Hepatocyte (in vitro differentiated cells): ENCODE measurements around the gene VILL. TPM values are rescaled to one million over a fixed set of nuclear protein-coding genes. Genes with fewer than 3 reads are reported as not detected.

Source experiments
- DNase-seq: peaks from one replicate; pipeline ENCODE4 v3.0.0-alpha.2; 2016; ENCODE audit warnings: low spot score
- H2AFZ ChIP-seq: fragments of 200-600 bp; sonication (generic); 2 replicates; pipeline ENCODE4 v1.6.0; 2016; ENCODE audit warnings: antibody characterized with exemption, mild to moderate bottlenecking
- H3K27ac ChIP-seq: fragments of 200-600 bp; sonication (generic); 2 replicates; pipeline ENCODE4 v1.5.1; 2016; ENCODE audit warnings: mild to moderate bottlenecking
- H3K27me3 ChIP-seq: fragments of 200-600 bp; sonication (generic); 2 replicates; pipeline ENCODE4 v1.6.1; 2016
- H3K36me3 ChIP-seq: fragments of 200-600 bp; sonication (generic); replicated peaks from 2 replicates; pipeline ENCODE4 v1.5.1; 2016; ENCODE audit warnings: low read depth; ENCODE audit not compliant: insufficient read depth
- H3K4me1 ChIP-seq: fragments of 200-600 bp; sonication (generic); 2 replicates; pipeline ENCODE4 v1.5.1; 2016; ENCODE audit warnings: mild to moderate bottlenecking, moderate library complexity; ENCODE audit not compliant: insufficient read depth
- H3K4me2 ChIP-seq: fragments of 200-600 bp; sonication (generic); 2 replicates; pipeline ENCODE4 v1.6.0; 2016
- H3K4me3 ChIP-seq: fragments of 200-600 bp; sonication (generic); 2 replicates; pipeline ENCODE4 v1.5.1; 2016; ENCODE audit warnings: mild to moderate bottlenecking
- H3K79me2 ChIP-seq: fragments of 200-600 bp; sonication (generic); 2 replicates; pipeline ENCODE4 v1.6.0; 2017; ENCODE audit warnings: mild to moderate bottlenecking
- H3K9me2 ChIP-seq: fragments of 200-600 bp; sonication (generic); replicated peaks from 2 replicates; pipeline ENCODE4 v1.6.0; 2017; ENCODE audit warnings: mild to moderate bottlenecking; ENCODE audit not compliant: insufficient read depth
- H3K9me3 ChIP-seq: fragments of 200-600 bp; sonication (generic); 2 replicates; pipeline ENCODE4 v1.5.1; 2016; ENCODE audit warnings: low read depth, mild to moderate bottlenecking
- H4K20me1 ChIP-seq: fragments of 200-600 bp; sonication (generic); 2 replicates; pipeline ENCODE4 v1.6.0; 2016; ENCODE audit warnings: mild to moderate bottlenecking; ENCODE audit not compliant: insufficient read depth, poor library complexity, severe bottlenecking
- EZH2 ChIP-seq: fragments of 200-600 bp; sonication (generic); IDR thresholded peaks from 2 replicates; pipeline ENCODE4 v1.6.1; 2016; ENCODE audit warnings: antibody characterized with exemption, mild to moderate bottlenecking, borderline replicate concordance
- EZH2phosphoT487 ChIP-seq: fragments of 200-600 bp; sonication (generic); IDR thresholded peaks from one replicate; pipeline ENCODE4 v1.6.1; 2018; ENCODE audit warnings: antibody characterized with exemption, mild to moderate bottlenecking, low read depth, moderate library complexity; ENCODE audit not compliant: unreplicated experiment, severe bottlenecking
- WGBS: methylation state at CpG from one replicate; pipeline ENCODE4 v1.1.6; 2016; ENCODE audit warnings: low lambda C conversion rate; ENCODE audit errors: missing lambda C conversion rate; 5-methylcytosine and 5-hydroxymethylcytosine counted together
- polyA plus RNA-seq: library from polyadenylated mRNA; unstranded; fragments of >200 nt; fragmentation: Nextera tagmentation; extraction: Ambion mirVana; gene quantifications from 2 replicates; pipeline ENCODE4 v1.2.1, GENCODE V29; 2016
- total RNA-seq: library from RNA; depleted of rRNA; stranded (reverse); fragments of >200 nt; gene quantifications from 2 replicates; pipeline ENCODE4 v1.2.3, GENCODE V29; 2014
- TF ChIP-seq, protein P1 (sequence below): fragments of 200-600 bp; sonication (generic); IDR thresholded peaks from 2 replicates; pipeline ENCODE4 v1.5.1; 2016; ENCODE audit warnings: antibody characterized with exemption, mild to moderate bottlenecking; ENCODE audit not compliant: poor library complexity

Gene VILL
- total and polyA plus RNA-seq, 2 experiments from 2014 or later = 39.3 to 47.4 TPM

DNA sequence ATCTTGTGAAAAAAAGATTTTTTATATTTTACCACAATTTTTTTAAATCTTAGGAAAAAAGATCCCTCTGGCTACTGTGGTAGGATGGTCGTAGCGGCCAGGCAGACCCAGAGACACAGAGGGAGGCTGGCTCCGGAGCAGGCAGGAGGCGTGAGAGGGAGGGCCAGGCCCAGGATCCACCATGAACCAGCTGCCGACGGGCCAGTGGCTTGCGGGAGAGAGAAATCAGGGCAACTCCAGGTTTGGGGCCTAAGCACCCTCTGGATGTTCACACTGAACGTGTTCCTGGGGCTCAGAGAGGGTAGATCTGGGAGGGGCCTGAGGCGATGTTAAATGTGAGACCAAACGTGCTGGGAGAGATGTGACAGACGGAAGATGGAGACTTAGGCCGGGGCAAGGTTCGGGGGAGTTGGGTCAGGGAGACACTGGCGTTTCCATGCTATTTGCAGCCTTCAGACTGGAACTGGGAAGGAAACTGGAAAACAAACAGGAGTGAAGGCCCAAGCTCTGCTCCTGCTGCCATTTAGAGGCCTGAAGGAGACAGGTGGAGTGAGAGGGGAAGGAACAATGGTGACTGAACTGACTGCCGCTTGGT is 1.6 kb upstream of the VILL start:
- TF ChIP-seq EZH2 = no peak
- Histone ChIP-seq H3K4me3 (no peak overlapping the region), H3K79me2 (peaks cover 7% of the 10 kb centered on the region), H3K4me1 (peaks cover 66% of the 10 kb centered on the region), H3K27ac (peak overlapping the region; percentile 99), H3K9me2 (no peaks in the 10 kb centered on the region), H3K9me3 (no peaks in the 10 kb centered on the region), H3K27me3 (no peaks in the 10 kb centered on the region), H3K4me2 (peak overlapping the region; percentile 67), H4K20me1 (no peaks in the 10 kb centered on the region), H3K36me3 (no peaks in the 10 kb centered on the region), H2AFZ (no peak overlapping the region)
- no peak for DNase-seq
- 90% methylated on average over 15 of the region's 15 CpGs for WGBS

DNA sequence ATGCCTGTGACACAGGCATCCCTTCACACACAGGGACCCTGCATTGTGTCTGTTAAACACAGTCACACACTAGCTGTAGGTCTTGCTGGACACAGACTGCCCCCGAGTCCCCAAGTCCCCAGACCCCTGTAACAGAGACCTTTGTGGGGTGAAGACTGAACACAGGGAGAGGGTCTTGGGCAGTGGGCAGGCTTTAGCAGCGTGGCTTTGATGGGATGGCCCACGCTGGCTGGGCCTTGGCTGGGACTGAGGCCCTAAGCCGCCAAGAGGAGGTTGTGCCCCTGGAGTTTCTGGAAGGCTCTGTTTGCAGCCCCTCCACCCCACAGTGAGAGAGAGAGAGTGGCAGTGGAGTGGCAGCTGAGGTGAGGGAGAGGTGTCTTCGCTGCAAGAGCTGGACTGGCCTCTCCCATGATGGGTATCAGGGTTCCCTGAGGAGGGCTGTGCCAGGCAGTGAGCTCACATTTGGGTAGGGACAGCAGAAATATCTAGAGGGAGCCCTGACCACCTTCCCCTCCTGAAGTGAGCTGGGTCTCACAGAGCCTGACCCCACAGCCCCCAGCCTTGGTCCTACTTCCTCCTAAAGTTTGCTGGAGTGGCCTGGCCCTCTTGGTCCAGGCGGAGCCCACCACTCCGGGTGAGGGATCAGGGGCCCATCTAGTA is 635 bp upstream of the VILL start:
- Histone ChIP-seq H3K27ac (peak overlapping the region; percentile 99), H3K4me1 (peaks cover 69% of the 10 kb centered on the region), H3K4me3 (no peak overlapping the region), H3K9me2 (no peaks in the 10 kb centered on the region), H3K4me2 (peak overlapping the region; percentile 67), H3K27me3 (no peaks in the 10 kb centered on the region), H4K20me1 (no peaks in the 10 kb centered on the region), H2AFZ (no peak overlapping the region), H3K9me3 (no peaks in the 10 kb centered on the region), H3K79me2 (peaks cover 9% of the 10 kb centered on the region), H3K36me3 (no peaks in the 10 kb centered on the region)
- TF ChIP-seq EZH2phosphoT487 = no peak
- TF ChIP-seq, protein P1, sequence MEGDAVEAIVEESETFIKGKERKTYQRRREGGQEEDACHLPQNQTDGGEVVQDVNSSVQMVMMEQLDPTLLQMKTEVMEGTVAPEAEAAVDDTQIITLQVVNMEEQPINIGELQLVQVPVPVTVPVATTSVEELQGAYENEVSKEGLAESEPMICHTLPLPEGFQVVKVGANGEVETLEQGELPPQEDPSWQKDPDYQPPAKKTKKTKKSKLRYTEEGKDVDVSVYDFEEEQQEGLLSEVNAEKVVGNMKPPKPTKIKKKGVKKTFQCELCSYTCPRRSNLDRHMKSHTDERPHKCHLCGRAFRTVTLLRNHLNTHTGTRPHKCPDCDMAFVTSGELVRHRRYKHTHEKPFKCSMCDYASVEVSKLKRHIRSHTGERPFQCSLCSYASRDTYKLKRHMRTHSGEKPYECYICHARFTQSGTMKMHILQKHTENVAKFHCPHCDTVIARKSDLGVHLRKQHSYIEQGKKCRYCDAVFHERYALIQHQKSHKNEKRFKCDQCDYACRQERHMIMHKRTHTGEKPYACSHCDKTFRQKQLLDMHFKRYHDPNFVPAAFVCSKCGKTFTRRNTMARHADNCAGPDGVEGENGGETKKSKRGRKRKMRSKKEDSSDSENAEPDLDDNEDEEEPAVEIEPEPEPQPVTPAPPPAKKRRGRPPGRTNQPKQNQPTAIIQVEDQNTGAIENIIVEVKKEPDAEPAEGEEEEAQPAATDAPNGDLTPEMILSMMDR = no peak
- WGBS = 93% methylated on average over 7 of the region's 7 CpGs
- DNase-seq = peak; percentile 3

DNA sequence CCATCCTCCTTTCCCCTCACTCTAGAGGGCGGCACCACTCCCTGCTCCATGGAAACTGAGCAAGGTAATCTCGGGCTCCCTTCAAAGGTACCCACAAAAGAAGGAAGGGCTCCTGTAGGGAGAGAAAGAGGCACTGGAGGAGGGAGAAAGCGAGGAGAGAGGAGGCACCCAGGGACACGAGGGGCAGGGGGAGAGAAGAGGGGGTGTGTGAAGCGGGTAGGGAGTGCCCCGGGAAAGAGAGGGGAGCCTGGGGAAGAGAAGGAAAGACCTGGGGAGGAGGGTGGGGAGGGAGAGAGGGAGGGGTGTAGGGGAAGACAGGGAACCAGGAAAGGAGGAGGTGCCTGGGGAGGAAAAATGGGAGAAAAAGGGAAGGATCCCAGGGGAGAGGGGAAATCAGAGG is 523 bp downstream of the VILL start:
- H3K36me3 ChIP-seq = no peaks in the 10 kb centered on the region
- H3K4me3 ChIP-seq = no peak overlapping the region
- peak overlapping the region; percentile 99 for H3K27ac ChIP-seq

DNA sequence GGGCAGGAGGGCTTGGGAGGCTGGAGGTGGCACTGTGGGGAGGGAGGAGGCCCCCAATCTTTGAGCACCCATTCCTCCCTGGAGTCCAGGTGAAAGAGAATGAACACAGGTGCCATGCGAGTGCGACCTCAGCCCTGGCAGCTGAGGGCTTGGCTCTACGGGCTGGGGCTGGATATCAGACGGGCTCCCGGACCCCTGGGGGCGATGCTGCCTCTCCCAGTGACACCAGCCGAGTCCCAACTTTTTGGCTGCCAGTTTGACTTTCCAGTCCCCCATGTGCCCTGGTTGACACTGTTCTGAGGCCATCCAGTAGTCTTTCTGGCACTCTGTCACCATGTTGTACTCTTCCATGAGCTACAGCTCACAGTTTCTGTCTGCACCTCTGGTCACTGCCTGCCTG is 1.2 kb downstream of the VILL start:
- Histone ChIP-seq H3K79me2 (peaks cover 13% of the 10 kb centered on the region), H3K9me3 (no peaks in the 10 kb centered on the region), H3K4me2 (peak overlapping the region; percentile 67), H3K4me1 (peaks cover 54% of the 10 kb centered on the region), H4K20me1 (no peaks in the 10 kb centered on the region), H3K36me3 (no peaks in the 10 kb centered on the region), H3K27me3 (no peaks in the 10 kb centered on the region), H2AFZ (no peak overlapping the region), H3K9me2 (no peaks in the 10 kb centered on the region), H3K4me3 (no peak overlapping the region), H3K27ac (peak overlapping the region; percentile 99)
- DNase-seq = no peak
- WGBS = 83% methylated on average over 7 of the region's 7 CpGs
- no peak for TF ChIP-seq EZH2
- TF ChIP-seq, protein P1 = no peak
- no peak for TF ChIP-seq EZH2phosphoT487

More for the DNA sequence above, 523 bp downstream of the VILL start:
- Histone ChIP-seq H3K79me2 (peaks cover 13% of the 10 kb centered on the region), H3K4me2 (peak overlapping the region; percentile 67), H3K9me2 (no peaks in the 10 kb centered on the region), H3K4me1 (peaks cover 61% of the 10 kb centered on the region), H3K9me3 (no peaks in the 10 kb centered on the region), H2AFZ (no peak overlapping the region), H3K27me3 (no peaks in the 10 kb centered on the region), H4K20me1 (no peaks in the 10 kb centered on the region)
- DNase-seq = peak; percentile 40
- WGBS = 58% methylated on average over 5 of the region's 6 CpGs
- TF ChIP-seq EZH2 (no peak), EZH2phosphoT487 (no peak)
- TF ChIP-seq, protein P1 = no peak
